ENCODE results near the gene WDR27.
"Not testable (repeated sequence)": the region's sequence is repeated elsewhere in the genome, so short reads cannot be mapped to it uniquely, and the experiment has no call there.

The WDR27 gene

GRCh38 chr6:169450097-169450496 is 251.7 kb downstream of the WDR27 start:
- TF ChIP-seq, protein P1, sequence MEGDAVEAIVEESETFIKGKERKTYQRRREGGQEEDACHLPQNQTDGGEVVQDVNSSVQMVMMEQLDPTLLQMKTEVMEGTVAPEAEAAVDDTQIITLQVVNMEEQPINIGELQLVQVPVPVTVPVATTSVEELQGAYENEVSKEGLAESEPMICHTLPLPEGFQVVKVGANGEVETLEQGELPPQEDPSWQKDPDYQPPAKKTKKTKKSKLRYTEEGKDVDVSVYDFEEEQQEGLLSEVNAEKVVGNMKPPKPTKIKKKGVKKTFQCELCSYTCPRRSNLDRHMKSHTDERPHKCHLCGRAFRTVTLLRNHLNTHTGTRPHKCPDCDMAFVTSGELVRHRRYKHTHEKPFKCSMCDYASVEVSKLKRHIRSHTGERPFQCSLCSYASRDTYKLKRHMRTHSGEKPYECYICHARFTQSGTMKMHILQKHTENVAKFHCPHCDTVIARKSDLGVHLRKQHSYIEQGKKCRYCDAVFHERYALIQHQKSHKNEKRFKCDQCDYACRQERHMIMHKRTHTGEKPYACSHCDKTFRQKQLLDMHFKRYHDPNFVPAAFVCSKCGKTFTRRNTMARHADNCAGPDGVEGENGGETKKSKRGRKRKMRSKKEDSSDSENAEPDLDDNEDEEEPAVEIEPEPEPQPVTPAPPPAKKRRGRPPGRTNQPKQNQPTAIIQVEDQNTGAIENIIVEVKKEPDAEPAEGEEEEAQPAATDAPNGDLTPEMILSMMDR (IDR thresholded peaks at IDR 0.05; ENCODE audit: low read depth, low read length): no peak
- no peak overlapping the region for H3K4me3 ChIP-seq (replicated peaks in 1 of 2; ENCODE audit: low read depth in 2 of 2, low read length in 2 of 2)
- DNase-seq (ENCODE audit: low read depth in 2 of 2): no peak

GRCh38 chr6:169449221-169449620 is 252.6 kb downstream of the WDR27 start:
- H3K4me3 ChIP-seq (replicated peaks in 1 of 2; ENCODE audit: low read depth in 2 of 2, low read length in 2 of 2): no peak overlapping the region
- DNase-seq (ENCODE audit: low read depth in 2 of 2): peak in 1 of 2 donors; percentile 12
- TF ChIP-seq, protein P1 (IDR thresholded peaks at IDR 0.05; ENCODE audit: low read depth, low read length): no peak

- DNase-seq (ENCODE audit: low read depth in 2 of 2): no peak
- no peak overlapping the region for H3K4me3 ChIP-seq (replicated peaks in 1 of 2; ENCODE audit: low read depth in 2 of 2, low read length in 2 of 2)
- TF ChIP-seq, protein P1 (IDR thresholded peaks at IDR 0.05; ENCODE audit: low read depth, low read length): no peak
Measured at GRCh38 chr6:169445661-169446581, 255.9 kb downstream of the WDR27 start.

GRCh38 chr6:169445227-169445626 is 256.6 kb downstream of the WDR27 start:
- TF ChIP-seq, protein P1 (IDR thresholded peaks at IDR 0.05; ENCODE audit: low read depth, low read length): peak; percentile 31
- no peak for DNase-seq (ENCODE audit: low read depth in 2 of 2)
- H3K4me3 ChIP-seq (replicated peaks in 1 of 2; ENCODE audit: low read depth in 2 of 2, low read length in 2 of 2): no peak overlapping the region

DNA sequence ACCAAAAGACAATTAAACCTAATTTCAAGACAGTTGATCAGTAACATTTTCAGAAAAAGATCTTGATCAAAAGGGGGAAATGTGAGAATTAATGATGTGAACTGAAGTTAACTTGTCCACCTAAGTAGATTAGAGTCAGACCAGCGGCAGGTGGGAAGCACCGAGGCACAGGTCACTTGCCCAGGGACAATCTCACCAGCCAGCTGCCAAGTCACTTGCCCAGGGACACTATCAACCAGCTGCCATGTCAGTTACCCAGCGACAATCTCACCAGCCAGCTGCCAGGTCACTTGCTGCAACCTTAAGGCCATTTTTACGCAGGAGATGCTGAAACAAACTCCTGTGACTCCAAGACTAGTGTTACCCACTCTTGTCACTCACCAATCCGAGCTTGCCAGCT is 260.5 kb downstream of the WDR27 start:
- no peak overlapping the region for H3K4me3 ChIP-seq (replicated peaks in 1 of 2; ENCODE audit: low read depth in 2 of 2, low read length in 2 of 2)
- no peak for DNase-seq (ENCODE audit: low read depth in 2 of 2)
- TF ChIP-seq, protein P1 (IDR thresholded peaks at IDR 0.05; ENCODE audit: low read depth, low read length): no peak

DNA sequence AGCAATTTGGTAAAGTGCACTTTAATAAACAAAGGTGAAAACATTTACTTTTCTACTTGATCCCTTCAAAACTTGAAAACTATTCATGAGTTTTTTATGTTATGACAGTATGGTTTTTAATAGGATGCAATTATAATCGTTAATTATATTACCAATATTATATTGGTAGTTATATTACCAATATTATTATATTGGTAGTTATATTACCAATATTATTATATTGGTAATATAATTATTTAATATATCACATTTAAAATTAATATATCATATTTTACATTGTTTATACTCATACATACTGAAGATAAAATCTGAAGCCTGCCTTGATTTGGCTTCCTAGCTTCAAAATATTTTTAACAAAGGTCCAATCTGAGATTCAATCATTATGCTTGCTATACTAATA is 262.1 kb downstream of the WDR27 start:
- DNase-seq (ENCODE audit: low read depth in 2 of 2): no peak
- TF ChIP-seq, protein P1 (IDR thresholded peaks at IDR 0.05; ENCODE audit: low read depth, low read length): no peak
- no peak overlapping the region for H3K4me3 ChIP-seq (replicated peaks in 1 of 2; ENCODE audit: low read depth in 2 of 2, low read length in 2 of 2)

DNA sequence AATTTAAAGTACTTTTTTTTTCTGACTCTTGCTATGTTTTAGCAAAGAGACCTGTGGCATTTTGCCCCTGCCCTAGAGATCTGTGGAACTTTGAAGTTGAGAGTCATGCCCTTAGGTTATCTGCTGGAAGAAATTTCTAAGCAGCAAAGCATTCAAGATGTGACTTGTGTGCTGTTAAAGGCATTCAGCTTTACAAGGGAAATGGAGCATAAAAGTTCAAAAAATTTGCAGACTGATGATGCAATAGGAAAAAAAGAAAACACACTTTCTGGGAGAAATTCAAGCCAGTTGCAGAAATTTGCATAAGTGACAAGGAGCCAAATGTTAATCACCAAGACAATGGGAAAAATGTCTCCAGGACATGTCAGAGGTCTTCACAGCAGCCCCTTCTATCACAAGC is 267.3 kb downstream of the WDR27 start:
- H3K4me3 ChIP-seq (replicated peaks in 1 of 2; ENCODE audit: low read depth in 2 of 2, low read length in 2 of 2); DNase-seq (ENCODE audit: low read depth in 2 of 2): not testable (repeated sequence)

Measured in cardiac fibroblast (primary cell).